ENCODE data around the gene ARID1A. TPM values are rescaled to one million over a fixed set of nuclear protein-coding genes. Genes with fewer than 3 reads are reported as not detected.

Gene ARID1A
- total and polyA plus RNA-seq, 2 of the 8 experiments (the other 6 are each of a cell fraction or from before 2014, with no cell fraction given), result 52.1 to 103 TPM

GRCh38 chr1:26733982-26734381 lies 38.2 kb downstream of the ARID1A start (continued):
- no peak for TF ChIP-seq SUZ12 (IDR thresholded peaks at IDR 0.05; ENCODE audit: low read length)
- no peak for TF ChIP-seq E2F6 (IDR thresholded peaks at IDR 0.05)
- TF ChIP-seq CHD7 (IDR thresholded peaks at IDR 0.05; ENCODE audit: insufficient replicate concordance, low read length), result no peak
- TF ChIP-seq GABPA (IDR thresholded peaks at IDR 0.05; ENCODE audit: borderline replicate concordance, insufficient read depth, low read length), result no peak
- no peak for TF ChIP-seq CBX8 (IDR thresholded peaks at IDR 0.05; ENCODE audit: borderline replicate concordance, low read depth, low read length)
- TF ChIP-seq ZNF274 (IDR thresholded peaks at IDR 0.05; ENCODE audit: borderline replicate concordance, extremely low read depth, low read length), result no peak

Measured in H1 (cell line).